Mucosa of rectum (tissue), 2 donors: Measurements from ENCODE around the gene PARD3B.

ENCODE experiments used
- H3K27ac ChIP-seq, 2 donors: one replicate each; pipeline ENCODE4 v1.7.0; 2013; ENCODE audit warnings: inconsistent platforms in 2 of 2, low read depth in 2 of 2, low read length in 2 of 2
- H3K27me3 ChIP-seq, 2 donors: one replicate each; pipeline ENCODE4 v1.7.0; 2013; ENCODE audit warnings: low read length in 2 of 2; ENCODE audit not compliant: control insufficient read depth in 2 of 2, insufficient read depth in 2 of 2
- H3K36me3 ChIP-seq, 2 donors: one replicate each; pipeline ENCODE4 v1.7.0; 2013; ENCODE audit warnings: low read length in 2 of 2; ENCODE audit not compliant: control insufficient read depth in 2 of 2, insufficient read depth in 2 of 2
- H3K4me1 ChIP-seq, 2 donors: one replicate each; pipeline ENCODE4 v1.7.0; 2013; ENCODE audit warnings: low read length in 2 of 2, mild to moderate bottlenecking in 1 of 2; ENCODE audit not compliant: control insufficient read depth in 2 of 2, insufficient read depth in 2 of 2
- H3K4me3 ChIP-seq, 2 donors: one replicate each; pipeline ENCODE4 v1.7.0; 2013; ENCODE audit warnings: low read length in 2 of 2
- H3K9ac ChIP-seq, 2 donors: one replicate each; pipeline ENCODE4 v1.7.0; 2013; ENCODE audit warnings: low read length in 2 of 2, low read depth in 1 of 2, mild to moderate bottlenecking in 1 of 2
- H3K9me3 ChIP-seq, 2 donors: one replicate each; pipeline ENCODE4 v1.7.0; 2013; ENCODE audit warnings: low read length in 2 of 2; ENCODE audit not compliant: control insufficient read depth in 2 of 2
- donor health status: healthy.
- donor health status: Normal muscosa, but diverticular disease.

PARD3B gene

DNA sequence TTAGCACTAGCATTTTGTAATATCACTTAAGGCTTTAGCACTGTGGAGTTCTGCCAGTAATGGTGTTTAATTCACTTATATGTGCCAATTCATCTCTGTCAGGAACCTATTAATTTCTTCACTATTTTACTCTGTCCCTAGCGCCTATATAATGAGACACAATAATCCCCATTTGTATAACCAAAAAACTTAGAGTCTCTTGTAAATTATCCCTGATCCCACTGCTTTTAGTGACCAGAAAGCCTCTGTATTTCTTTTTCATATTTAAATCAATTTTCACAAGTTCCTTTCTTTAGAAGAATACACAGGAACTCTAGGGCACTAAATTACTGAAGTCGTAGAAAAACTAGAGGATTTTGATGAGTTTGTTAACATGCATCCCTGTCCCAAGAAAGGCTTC lies 894.3 kb downstream of the PARD3B start:
- no peak overlapping the region for H3K27ac ChIP-seq
- no peaks in the 10 kb centered on the region for H3K9me3 ChIP-seq
- H3K27me3 ChIP-seq: no peaks in the 10 kb centered on the region
- H3K4me3 ChIP-seq: no peak overlapping the region
- H3K36me3 ChIP-seq: no peaks in the 10 kb centered on the region
- H3K4me1 ChIP-seq: no peaks in the 10 kb centered on the region
- no peak overlapping the region for H3K9ac ChIP-seq

GRCh38 chr2:205441524-205441923 lies 896.2 kb downstream of the PARD3B start:
- no peaks in the 10 kb centered on the region for H3K4me1 ChIP-seq
- H3K27ac ChIP-seq: no peak overlapping the region
- no peak overlapping the region for H3K4me3 ChIP-seq
- no peak overlapping the region for H3K9ac ChIP-seq
- H3K9me3 ChIP-seq: no peaks in the 10 kb centered on the region
- no peaks in the 10 kb centered on the region for H3K27me3 ChIP-seq
- no peaks in the 10 kb centered on the region for H3K36me3 ChIP-seq

DNA sequence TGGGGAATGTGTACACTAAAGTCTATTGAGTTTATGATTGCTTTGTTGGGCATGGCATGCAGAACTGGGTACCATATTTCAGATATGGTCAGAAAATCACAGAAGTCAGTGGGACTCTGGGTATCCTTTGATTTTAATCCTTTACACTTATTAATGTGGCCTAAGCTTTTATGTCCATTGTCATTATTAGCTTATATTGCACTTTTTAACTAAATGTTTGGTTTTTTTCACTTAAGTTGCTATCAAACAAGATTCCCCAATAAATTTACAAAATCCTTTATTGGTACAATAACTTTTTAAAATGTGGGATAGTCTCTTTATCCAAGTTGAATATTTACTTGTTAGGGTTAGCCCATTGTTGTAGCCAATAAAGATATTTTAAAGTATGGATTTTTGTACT lies 902.9 kb downstream of the PARD3B start:
- H3K27me3 ChIP-seq: no peaks in the 10 kb centered on the region
- H3K36me3 ChIP-seq: no peaks in the 10 kb centered on the region
- no peak overlapping the region for H3K4me3 ChIP-seq
- no peak overlapping the region for H3K9ac ChIP-seq
- H3K9me3 ChIP-seq: no peaks in the 10 kb centered on the region
- no peak overlapping the region for H3K27ac ChIP-seq
- H3K4me1 ChIP-seq: no peaks in the 10 kb centered on the region

- Histone ChIP-seq H3K9ac (no peak overlapping the region), H3K27me3 (no peaks in the 10 kb centered on the region), H3K36me3 (no peaks in the 10 kb centered on the region), H3K4me3 (no peak overlapping the region), H3K4me1 (no peaks in the 10 kb centered on the region), H3K9me3 (no peaks in the 10 kb centered on the region), H3K27ac (no peak overlapping the region)
Measured at GRCh38 chr2:205451901-205452512, 906.7 kb downstream of the PARD3B start.

- Histone ChIP-seq H3K9ac (no peak overlapping the region), H3K36me3 (no peaks in the 10 kb centered on the region), H3K9me3 (no peaks in the 10 kb centered on the region), H3K4me1 (no peaks in the 10 kb centered on the region), H3K27ac (no peak overlapping the region), H3K27me3 (no peaks in the 10 kb centered on the region), H3K4me3 (no peak overlapping the region)
Measured at GRCh38 chr2:205453202-205453601, 907.9 kb downstream of the PARD3B start.

- Histone ChIP-seq H3K27me3 (no peaks in the 10 kb centered on the region), H3K4me3 (no peak overlapping the region), H3K27ac (no peak overlapping the region), H3K4me1 (no peaks in the 10 kb centered on the region), H3K9ac (no peak overlapping the region), H3K9me3 (no peaks in the 10 kb centered on the region), H3K36me3 (no peaks in the 10 kb centered on the region)
Measured at GRCh38 chr2:205456682-205457081, 911.4 kb downstream of the PARD3B start.

DNA sequence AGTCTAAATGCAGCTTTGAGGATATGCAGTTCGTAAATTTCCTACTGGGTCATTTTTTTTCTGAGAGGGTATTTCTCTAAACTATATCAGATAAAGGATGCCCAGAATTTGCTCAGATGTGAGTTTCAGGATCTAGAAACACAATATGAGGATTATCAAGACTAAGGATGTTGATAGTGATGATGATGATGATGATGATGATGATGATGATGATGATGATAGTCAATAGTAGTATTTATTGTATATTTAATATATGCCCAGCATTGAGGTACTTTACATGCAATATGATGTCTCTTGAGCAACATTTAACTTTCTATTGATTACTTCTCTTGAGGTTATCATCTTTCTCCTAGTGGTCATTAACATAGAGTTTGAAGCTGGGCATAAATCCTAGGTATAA lies 914.9 kb downstream of the PARD3B start:
- no peak overlapping the region for H3K27ac ChIP-seq
- no peaks in the 10 kb centered on the region for H3K9me3 ChIP-seq
- no peak overlapping the region for H3K9ac ChIP-seq
- no peaks in the 10 kb centered on the region for H3K36me3 ChIP-seq
- H3K4me1 ChIP-seq: no peaks in the 10 kb centered on the region
- no peak overlapping the region for H3K4me3 ChIP-seq
- no peaks in the 10 kb centered on the region for H3K27me3 ChIP-seq

DNA sequence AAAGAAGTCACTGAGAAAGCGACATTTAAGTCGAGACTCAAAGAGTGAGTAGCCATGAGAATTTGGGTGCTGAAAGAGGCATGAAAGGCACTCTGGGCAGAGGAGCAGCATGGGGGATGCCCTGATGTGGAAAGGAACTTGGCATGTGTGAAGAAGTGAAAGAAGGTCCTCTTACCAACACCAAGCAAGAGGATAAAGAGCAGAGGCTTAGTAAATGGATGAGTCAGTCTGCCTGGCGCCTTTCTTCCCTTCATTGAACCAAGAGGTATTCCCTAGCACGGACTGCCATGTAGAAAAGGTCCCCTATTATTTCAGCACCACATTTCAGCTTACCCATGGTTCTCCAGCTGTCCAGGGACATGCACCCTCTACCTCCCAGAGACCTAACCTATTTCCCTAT lies 915.9 kb downstream of the PARD3B start:
- Histone ChIP-seq H3K27ac (no peak overlapping the region), H3K27me3 (no peaks in the 10 kb centered on the region), H3K4me1 (no peaks in the 10 kb centered on the region), H3K9ac (no peak overlapping the region), H3K9me3 (no peaks in the 10 kb centered on the region), H3K4me3 (no peak overlapping the region), H3K36me3 (no peaks in the 10 kb centered on the region)

DNA sequence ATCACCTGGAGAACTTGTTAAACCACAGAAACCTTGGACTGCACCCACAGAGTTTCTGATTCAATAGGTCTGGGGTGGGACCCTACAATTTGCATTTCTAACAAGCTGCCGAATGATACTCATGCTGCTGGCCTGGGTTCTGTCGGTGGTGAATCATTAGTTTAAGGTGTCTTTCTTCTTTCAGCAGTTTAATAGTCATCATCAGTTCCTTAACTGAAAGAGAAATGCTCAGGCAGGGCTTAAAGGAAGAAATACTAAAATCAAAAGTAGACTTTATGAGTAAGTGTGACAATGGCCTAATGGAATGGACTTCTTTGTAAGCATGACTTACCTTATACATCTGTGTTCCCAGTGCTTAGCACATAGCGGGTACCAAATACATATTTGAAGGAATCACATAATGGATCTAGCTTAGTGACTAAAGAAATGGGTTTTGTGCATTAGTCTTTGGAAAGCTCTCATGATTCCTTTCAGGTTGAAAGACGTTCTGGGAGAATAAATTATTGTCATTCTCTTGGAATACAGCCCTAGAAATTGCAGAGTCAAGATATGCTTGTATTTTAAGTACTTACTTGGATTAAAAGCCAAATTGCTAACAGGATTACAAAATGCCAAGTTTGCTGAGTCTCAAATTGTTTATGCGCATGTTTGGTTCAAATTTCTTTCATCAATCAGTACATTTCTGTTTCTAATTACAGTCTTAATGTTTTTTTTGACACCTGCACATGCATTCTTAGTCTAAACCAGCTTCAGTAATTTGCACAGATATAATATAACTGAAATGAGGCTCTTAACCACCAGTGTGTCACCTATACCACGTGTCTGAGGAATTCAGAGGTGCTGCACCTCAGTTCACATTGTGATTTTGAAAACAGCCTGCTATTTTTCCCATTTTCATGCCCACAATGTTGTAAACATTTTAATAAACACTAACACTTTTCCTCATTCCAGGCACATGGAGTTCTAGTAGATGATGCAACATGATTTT lies 916.7 kb downstream of the PARD3B start:
- Histone ChIP-seq H3K27me3 (no peaks in the 10 kb centered on the region), H3K27ac (no peak overlapping the region), H3K4me1 (no peaks in the 10 kb centered on the region), H3K9ac (no peak overlapping the region), H3K4me3 (no peak overlapping the region), H3K9me3 (no peaks in the 10 kb centered on the region), H3K36me3 (no peaks in the 10 kb centered on the region)

- Histone ChIP-seq H3K36me3 (no peaks in the 10 kb centered on the region), H3K27me3 (no peaks in the 10 kb centered on the region), H3K9me3 (no peaks in the 10 kb centered on the region), H3K27ac (no peak overlapping the region), H3K4me1 (no peaks in the 10 kb centered on the region), H3K4me3 (no peak overlapping the region), H3K9ac (no peak overlapping the region)
Measured at GRCh38 chr2:205462681-205463345, 917.5 kb downstream of the PARD3B start.
